Esophagus squamous epithelium (tissue), 4 donors: ENCODE results near the gene CILP2.

Experiments used
- CTCF ChIP-seq, 6 experiments: fragments of 450-650 bp in 4 of 6; fragments of 200-600 bp in 2 of 6; sonication (generic) in 2 of 6; IDR thresholded peaks; one replicate each; pipeline ENCODE4 v1.5.1; 2016 to 2019; ENCODE audit warnings: antibody characterized with exemption in 6 of 6, mild to moderate bottlenecking in 4 of 6, moderate library complexity in 4 of 6
- POLR2A ChIP-seq, 4 donors: fragments of 450-650 bp; IDR thresholded peaks; one replicate each; pipeline ENCODE4 v1.6.1; 2017; ENCODE audit warnings: antibody characterized with exemption in 4 of 4, mild to moderate bottlenecking in 4 of 4, moderate library complexity in 3 of 4

DNA sequence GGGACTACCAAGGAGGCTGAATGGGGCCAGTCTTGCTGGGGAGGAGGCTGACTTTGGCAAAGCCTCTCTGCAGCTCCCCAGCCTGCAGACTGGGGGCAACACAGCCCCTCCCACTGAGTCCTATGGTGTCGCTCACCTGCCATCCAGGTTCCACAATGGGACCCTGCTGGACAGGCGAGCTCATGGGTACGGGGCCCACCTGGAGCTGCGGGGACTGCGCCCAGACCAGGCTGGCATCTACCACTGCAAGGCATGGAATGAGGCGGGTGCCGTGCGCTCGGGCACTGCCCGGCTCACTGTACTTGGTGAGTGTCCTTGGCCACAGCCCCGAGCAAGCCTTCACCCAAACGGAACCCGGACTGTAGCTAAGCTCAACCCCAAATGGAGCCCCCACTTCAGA, 5.0 kb downstream of the CILP2 start:
- TF ChIP-seq CTCF (IDR thresholded peaks at IDR 0.05) (no peak), POLR2A (IDR thresholded peaks at IDR 0.05) (no peak)
